Subcutaneous abdominal adipose tissue (tissue), 5 donors: ENCODE results near the gene SLC7A4.
"Not testable (repeated sequence)": the region's sequence is repeated elsewhere in the genome, so short reads cannot be mapped to it uniquely, and the experiment has no call there.

Experiments used
- H3K27ac ChIP-seq: one replicate; pipeline ENCODE4 v1.7.0; 2013; ENCODE audit warnings: low read depth, mild to moderate bottlenecking, inconsistent platforms, low read length, moderate library complexity
- H3K27me3 ChIP-seq, 5 donors: one replicate each; pipeline ENCODE4 v1.7.0; 2013; ENCODE audit warnings: low read length in 5 of 5, inconsistent platforms in 1 of 5; ENCODE audit not compliant: control insufficient read depth in 5 of 5, insufficient read depth in 4 of 5
- H3K36me3 ChIP-seq, 5 donors: one replicate each; pipeline ENCODE4 v1.7.0; 2013; ENCODE audit warnings: low read length in 5 of 5; ENCODE audit not compliant: control insufficient read depth in 5 of 5, insufficient read depth in 5 of 5
- H3K4me1 ChIP-seq, 5 donors: one replicate each; pipeline ENCODE4 v1.7.0; 2013; ENCODE audit warnings: low read length in 5 of 5, mild to moderate bottlenecking in 3 of 5, moderate library complexity in 1 of 5; ENCODE audit not compliant: control insufficient read depth in 5 of 5, insufficient read depth in 5 of 5
- H3K4me3 ChIP-seq, 5 donors: one replicate each; pipeline ENCODE4 v1.7.0; 2013; ENCODE audit warnings: low read length in 5 of 5, low read depth in 1 of 5
- H3K9ac ChIP-seq, 5 donors: one replicate each; pipeline ENCODE4 v1.7.0; 2013; ENCODE audit warnings: low read length in 5 of 5, mild to moderate bottlenecking in 4 of 5, moderate library complexity in 3 of 5
- H3K9me3 ChIP-seq, 5 donors: one replicate each; pipeline ENCODE4 v1.7.0; 2013; ENCODE audit warnings: low read length in 5 of 5; ENCODE audit not compliant: control insufficient read depth in 5 of 5
- donor health status: healthy.
- donor health status: healthy.
- donor health status: healthy.
- donor health status: healthy.
- donor health status: healthy.

Gene SLC7A4

DNA sequence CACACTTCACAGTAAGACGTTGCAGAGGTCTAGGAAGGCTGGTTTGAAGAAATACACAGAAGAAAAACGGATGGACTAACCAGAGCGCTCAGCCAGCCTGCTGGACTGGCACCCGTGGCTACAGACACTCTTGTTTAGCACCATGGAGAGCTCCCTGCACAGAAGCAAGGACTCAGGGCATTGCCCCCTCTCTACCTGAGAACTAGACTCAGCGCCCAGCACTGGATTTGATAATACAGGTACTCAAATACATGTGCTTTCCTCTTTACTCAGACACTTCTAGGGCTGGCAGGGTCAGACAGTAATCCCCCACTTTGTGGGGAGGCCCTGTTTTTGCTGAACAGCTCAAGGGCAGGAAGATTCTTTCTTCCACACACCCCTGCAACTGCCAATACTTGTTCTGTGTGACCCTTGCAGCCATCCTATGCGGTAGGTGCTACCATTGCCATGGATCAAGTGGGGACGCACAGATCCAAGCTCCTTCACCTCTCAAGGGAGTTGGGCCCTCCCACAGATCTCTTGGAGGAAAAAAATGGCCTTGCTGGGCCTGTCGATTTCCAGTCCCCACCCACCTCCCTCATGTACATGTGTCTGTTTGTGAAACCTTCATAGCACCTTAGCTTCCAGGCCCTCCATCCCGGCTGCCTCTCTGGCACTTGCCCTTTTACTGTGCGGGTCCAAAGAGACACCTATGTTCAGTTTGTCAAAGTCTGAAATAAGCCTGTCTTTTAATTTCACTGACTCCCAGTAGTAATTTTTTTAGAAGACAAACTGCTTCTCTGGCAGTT, 22.5 kb downstream of the SLC7A4 start:
- Histone ChIP-seq H3K4me3 (no peak overlapping the region), H3K36me3 (no peaks in the 10 kb centered on the region), H3K9me3 (no peaks in the 10 kb centered on the region), H3K27me3 (peaks cover 0 to 2% (median 0%) of the 10 kb centered on the region in 5 donors), H3K4me1 (peaks cover 2 to 13% (median 13%) of the 10 kb centered on the region in 5 donors), H3K9ac (no peak overlapping the region), H3K27ac (no peak overlapping the region)

DNA sequence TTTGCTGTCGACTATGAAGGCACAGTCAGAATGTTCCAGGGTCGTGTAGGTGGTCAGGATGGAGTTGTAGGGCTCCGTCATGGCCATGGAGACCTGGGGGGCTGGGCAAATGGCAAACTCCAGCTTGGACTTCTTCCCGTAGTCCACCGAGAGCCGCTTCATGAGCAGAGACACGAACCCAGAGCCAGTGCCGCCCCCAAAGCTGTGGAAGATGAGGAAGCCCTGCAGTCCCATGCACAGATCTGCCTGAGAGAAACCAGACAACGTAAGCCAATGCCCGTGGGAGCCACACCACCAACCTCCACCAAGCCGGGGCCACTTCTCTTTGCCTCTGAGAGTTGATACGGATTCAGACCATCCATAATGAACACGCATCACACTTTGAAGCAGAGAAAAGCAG, 23.2 kb downstream of the SLC7A4 start:
- H3K36me3 ChIP-seq, H3K4me3 ChIP-seq, H3K9me3 ChIP-seq, H3K27ac ChIP-seq, H3K9ac ChIP-seq, H3K27me3 ChIP-seq, H3K4me1 ChIP-seq: not testable (repeated sequence)

- H3K27me3 ChIP-seq = no peaks in the 10 kb centered on the region
- no peaks in the 10 kb centered on the region for H3K9me3 ChIP-seq
- H3K36me3 ChIP-seq = peaks cover 0 to 17% (median 12%) of the 10 kb centered on the region in 5 donors
- no peak overlapping the region for H3K4me3 ChIP-seq
- no peak overlapping the region for H3K9ac ChIP-seq
- no peak overlapping the region for H3K27ac ChIP-seq
- H3K4me1 ChIP-seq = peaks cover 10 to 39% (median 35%) of the 10 kb centered on the region in 5 donors
Measured at GRCh38 chr22:21003782-21004181, 28.6 kb downstream of the SLC7A4 start.

DNA sequence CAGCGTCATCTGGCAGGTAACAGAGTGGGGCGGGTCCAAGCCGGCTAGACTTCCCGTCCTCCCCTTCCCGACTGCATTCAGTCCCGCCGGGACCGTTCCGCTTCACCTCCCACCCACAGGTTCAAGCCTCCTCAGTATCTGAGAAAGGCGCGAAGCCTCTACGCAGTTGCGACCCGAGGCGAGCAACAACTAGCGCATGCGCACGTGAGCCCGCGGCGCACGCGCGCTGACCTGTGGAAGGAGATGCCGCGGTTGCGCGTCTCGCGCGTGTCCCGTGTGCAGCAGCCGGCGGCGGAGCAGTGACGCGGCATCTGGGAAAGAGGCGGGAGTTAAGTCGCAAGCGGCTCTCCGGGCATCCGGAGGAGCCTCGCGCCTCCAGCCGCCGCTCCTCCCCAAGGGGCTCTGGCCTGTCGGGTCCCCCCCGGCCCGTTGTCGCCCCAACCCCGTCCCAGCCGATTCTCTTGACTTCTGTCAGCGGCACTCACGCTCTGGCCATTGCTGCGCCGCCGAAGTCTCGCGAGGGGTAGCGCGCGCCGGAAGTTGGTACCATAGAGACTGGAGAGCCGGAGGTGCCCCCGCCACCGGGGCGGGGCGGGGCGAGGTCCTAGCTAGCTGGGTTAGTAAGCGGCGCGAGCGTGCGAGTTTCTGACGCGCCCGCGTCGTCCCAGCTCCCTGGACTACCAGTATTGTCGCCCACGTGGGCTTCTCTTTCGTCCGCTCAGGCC, 30.6 kb downstream of the SLC7A4 start, which contains the start of gene THAP7:
TSS of gene THAP7 (minus strand) at position 518 of the 725 bp plus-strand sequence. CDS start at position 311, 207 bp downstream.
- Histone ChIP-seq H3K9me3 (no peaks in the 10 kb centered on the region), H3K27ac (peak within 1 kb of the TSS; percentile 95), H3K4me3 (peak within 1 kb of the TSS; percentile 64 to 88 (median 86)), H3K4me1 (peaks cover 10 to 39% (median 35%) of the 10 kb centered on the region in 5 donors), H3K9ac (peak within 1 kb of the TSS; percentile 73 to 92 (median 91)), H3K27me3 (no peaks in the 10 kb centered on the region), H3K36me3 (peaks cover 0 to 34% (median 29%) of the 10 kb centered on the region in 5 donors)

DNA sequence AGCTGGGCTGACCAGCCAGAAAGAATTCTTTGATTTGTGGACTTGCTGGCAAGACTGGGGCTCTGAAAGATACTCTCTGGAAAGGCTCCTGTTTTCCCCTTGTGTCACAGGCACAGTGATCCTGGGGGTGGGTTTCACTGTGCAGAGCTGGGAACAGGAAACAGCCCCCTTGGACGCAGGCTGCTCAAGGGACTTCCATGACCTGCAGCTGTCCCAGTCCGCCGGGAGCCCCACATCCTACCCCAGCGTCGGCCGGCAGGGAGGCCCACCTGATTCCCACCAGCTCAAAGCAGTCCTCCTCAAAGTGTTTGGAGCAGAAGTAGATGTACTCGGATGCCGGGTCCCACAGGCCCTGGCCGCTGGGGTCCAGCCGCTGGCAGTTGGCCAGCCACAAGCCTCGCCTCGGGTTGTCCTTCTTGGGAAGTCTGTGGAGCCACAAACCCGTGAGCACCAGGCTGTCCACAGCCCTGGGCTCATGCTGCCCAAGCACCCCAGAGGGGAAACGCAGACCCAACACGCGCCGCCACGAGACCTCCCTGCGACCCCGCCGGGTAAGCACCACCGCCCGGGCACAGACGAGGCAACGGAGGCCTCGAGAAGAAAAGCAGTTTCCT, 31.3 kb downstream of the SLC7A4 start:
- H3K9me3 ChIP-seq = no peaks in the 10 kb centered on the region
- peaks cover 10 to 39% (median 35%) of the 10 kb centered on the region in 5 donors for H3K4me1 ChIP-seq
- H3K36me3 ChIP-seq = peaks cover 0 to 40% (median 36%) of the 10 kb centered on the region in 5 donors
- H3K9ac ChIP-seq = peak overlapping the region; percentile 56 to 92 (median 91)
- H3K27ac ChIP-seq = peak overlapping the region; percentile 95
- H3K4me3 ChIP-seq = peak overlapping the region; percentile 64 to 88 (median 81)
- no peaks in the 10 kb centered on the region for H3K27me3 ChIP-seq

- H3K9me3 ChIP-seq = no peaks in the 10 kb centered on the region
- peak overlapping the region; percentile 95 for H3K27ac ChIP-seq
- peaks cover 10 to 39% (median 35%) of the 10 kb centered on the region in 5 donors for H3K4me1 ChIP-seq
- peak overlapping the region; percentile 64 to 88 (median 81) for H3K4me3 ChIP-seq
- no peaks in the 10 kb centered on the region for H3K27me3 ChIP-seq
- peaks cover 0 to 47% (median 42%) of the 10 kb centered on the region in 5 donors for H3K36me3 ChIP-seq
- peak overlapping the region; percentile 56 to 92 (median 91) for H3K9ac ChIP-seq
Measured at GRCh38 chr22:21000207-21000986, 32.0 kb downstream of the SLC7A4 start.

DNA sequence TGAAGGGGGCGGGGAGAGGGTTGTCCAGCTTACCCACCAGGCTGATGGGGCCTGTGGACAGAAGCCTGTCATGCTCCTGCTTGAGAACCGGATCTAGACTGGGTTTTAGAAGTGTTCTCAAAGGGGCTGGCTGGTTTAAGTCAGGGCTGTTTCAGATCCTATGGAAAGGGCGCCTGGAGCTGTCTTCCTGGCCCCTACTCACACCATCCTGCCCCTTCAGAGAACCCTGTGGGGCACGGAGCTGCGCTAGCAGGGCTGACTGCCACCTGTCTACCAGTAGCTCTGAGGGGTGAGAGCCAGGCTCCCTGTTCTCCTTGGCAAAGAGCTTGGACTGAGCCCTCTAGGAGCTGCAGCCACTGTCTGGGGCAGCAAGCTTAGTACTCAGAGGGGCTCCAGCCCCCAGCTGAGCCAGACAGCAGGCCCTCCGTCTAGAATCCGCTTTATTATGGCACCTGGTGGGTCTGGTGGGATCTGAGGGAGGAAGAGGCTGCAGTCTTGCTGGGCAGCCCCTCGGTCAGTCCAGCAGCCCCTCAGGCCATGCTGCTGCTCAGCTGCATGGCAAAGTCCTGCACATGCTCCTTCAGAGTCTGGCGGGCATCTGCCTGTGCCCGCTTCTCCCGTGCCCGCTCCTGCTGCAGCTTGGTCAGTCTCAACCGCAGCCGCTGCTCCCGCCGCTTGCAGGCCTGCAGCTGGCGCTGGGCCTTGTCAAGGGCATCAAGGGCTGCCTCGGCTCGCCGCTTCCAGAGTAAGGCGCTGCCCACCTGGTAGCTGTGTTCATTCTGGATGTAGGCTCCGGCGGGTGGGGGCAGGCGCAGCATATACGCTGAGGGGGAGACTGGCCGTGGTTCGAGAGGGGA, 32.8 kb downstream of the SLC7A4 start:
- no peaks in the 10 kb centered on the region for H3K9me3 ChIP-seq
- H3K9ac ChIP-seq = peak overlapping the region in 3 of 5 donors; percentile 30 to 91 (median 90)
- no peak overlapping the region for H3K27ac ChIP-seq
- H3K27me3 ChIP-seq = no peaks in the 10 kb centered on the region
- peaks cover 0 to 56% (median 50%) of the 10 kb centered on the region in 5 donors for H3K36me3 ChIP-seq
- H3K4me3 ChIP-seq = peak overlapping the region in 1 of 5 donors; percentile 86
- H3K4me1 ChIP-seq = peaks cover 10 to 39% (median 35%) of the 10 kb centered on the region in 5 donors

GRCh38 chr22:20998411-20999336, 33.7 kb downstream of the SLC7A4 start:
- no peak overlapping the region for H3K27ac ChIP-seq
- H3K9ac ChIP-seq = peak overlapping the region in 1 of 5 donors; percentile 32
- no peaks in the 10 kb centered on the region for H3K9me3 ChIP-seq
- peaks cover 0 to 65% (median 59%) of the 10 kb centered on the region in 5 donors for H3K36me3 ChIP-seq
- H3K27me3 ChIP-seq = no peaks in the 10 kb centered on the region
- H3K4me3 ChIP-seq = no peak overlapping the region
- H3K4me1 ChIP-seq = peaks cover 10 to 37% (median 31%) of the 10 kb centered on the region in 5 donors
